Measurements from ENCODE around the gene HMGB2.

DNA sequence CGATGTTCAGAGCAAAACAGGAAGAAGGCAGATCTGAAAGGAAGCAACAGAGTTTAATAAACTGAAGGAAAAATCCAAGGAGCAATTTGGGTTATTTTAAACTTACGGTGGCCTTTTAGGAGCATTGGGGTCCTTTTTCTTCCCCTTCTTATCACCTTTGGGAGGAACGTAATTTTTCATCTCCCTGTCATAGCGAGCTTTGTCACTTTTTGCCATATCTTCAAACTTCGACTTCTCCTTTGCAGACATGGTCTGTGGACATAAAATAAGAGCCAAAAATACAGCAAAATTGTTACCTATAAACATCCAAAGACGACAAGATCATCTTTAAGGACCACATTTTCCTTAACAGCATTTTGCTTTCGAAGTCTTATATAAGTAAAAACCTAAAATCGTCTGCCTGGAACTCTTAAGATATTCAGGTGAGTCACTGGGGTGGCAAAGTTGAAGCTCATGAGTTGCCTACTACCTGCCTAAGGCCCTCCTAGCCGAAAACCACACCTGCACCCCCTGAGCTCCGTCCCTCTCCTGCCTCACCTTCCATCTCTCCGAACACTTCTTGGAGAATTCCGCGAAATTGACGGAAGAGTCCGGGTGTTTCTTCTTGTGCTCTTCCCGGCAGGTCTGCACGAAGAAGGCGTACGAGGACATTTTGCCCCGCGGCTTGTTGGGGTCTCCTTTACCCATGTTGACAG, 1.0 kb downstream of the HMGB2 start:
- TF ChIP-seq, protein P1, sequence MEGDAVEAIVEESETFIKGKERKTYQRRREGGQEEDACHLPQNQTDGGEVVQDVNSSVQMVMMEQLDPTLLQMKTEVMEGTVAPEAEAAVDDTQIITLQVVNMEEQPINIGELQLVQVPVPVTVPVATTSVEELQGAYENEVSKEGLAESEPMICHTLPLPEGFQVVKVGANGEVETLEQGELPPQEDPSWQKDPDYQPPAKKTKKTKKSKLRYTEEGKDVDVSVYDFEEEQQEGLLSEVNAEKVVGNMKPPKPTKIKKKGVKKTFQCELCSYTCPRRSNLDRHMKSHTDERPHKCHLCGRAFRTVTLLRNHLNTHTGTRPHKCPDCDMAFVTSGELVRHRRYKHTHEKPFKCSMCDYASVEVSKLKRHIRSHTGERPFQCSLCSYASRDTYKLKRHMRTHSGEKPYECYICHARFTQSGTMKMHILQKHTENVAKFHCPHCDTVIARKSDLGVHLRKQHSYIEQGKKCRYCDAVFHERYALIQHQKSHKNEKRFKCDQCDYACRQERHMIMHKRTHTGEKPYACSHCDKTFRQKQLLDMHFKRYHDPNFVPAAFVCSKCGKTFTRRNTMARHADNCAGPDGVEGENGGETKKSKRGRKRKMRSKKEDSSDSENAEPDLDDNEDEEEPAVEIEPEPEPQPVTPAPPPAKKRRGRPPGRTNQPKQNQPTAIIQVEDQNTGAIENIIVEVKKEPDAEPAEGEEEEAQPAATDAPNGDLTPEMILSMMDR (IDR thresholded peaks at IDR 0.05) = no peak
- TF ChIP-seq POLR2AphosphoS5 (IDR thresholded peaks at IDR 0.05; ENCODE audit: low read depth, low read length) = 0 out of 2 replicates have a peak, but pooled peaks have one; percentile 21

All from Panc1 (cell line).